Measurements from ENCODE around the gene DNHD1. TPM values are rescaled to one million over a fixed set of nuclear protein-coding genes. Genes with fewer than 3 reads are reported as not detected.

DNHD1 gene
- total RNA-seq, 1 donor from 2014 or later, result 20.0 TPM

DNA sequence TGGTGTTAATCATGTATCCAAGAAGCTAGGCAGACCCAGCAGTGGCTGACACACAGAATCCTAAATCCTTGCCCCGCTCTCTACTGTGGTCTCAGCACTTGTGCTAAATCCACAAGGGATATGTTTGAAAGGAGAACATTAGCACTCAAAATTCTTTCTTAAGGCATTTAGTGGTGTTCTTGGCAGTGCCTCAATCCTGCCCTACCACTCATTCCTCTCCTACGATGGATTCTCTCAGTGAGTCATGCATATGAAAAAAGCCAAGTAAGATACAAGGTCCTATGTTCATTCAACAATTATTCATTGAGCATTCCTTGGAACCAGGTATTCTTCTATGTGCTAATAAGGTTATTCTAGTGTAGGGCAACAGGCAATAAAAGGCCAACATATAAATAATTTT, 75.1 kb downstream of the DNHD1 start:
- H3K27me3 Mint-ChIP-seq (ENCODE audit: insufficient read depth), result no peaks in the 10 kb centered on the region
- H3K4me1 Mint-ChIP-seq (ENCODE audit: low read depth), result peaks cover 4% of the 10 kb centered on the region
- peaks cover 14% of the 10 kb centered on the region for H3K36me3 Mint-ChIP-seq (ENCODE audit: low read depth)
- H3K4me3 Mint-ChIP-seq, result no peak overlapping the region
- intact Hi-C loops (cut with micrococcal nuclease), result no loop called here
- H3K27ac Mint-ChIP-seq, result no peak overlapping the region
- no peaks in the 10 kb centered on the region for H3K9me3 Mint-ChIP-seq
- DNase-seq (ENCODE audit: low spot score), result no peak

DNA sequence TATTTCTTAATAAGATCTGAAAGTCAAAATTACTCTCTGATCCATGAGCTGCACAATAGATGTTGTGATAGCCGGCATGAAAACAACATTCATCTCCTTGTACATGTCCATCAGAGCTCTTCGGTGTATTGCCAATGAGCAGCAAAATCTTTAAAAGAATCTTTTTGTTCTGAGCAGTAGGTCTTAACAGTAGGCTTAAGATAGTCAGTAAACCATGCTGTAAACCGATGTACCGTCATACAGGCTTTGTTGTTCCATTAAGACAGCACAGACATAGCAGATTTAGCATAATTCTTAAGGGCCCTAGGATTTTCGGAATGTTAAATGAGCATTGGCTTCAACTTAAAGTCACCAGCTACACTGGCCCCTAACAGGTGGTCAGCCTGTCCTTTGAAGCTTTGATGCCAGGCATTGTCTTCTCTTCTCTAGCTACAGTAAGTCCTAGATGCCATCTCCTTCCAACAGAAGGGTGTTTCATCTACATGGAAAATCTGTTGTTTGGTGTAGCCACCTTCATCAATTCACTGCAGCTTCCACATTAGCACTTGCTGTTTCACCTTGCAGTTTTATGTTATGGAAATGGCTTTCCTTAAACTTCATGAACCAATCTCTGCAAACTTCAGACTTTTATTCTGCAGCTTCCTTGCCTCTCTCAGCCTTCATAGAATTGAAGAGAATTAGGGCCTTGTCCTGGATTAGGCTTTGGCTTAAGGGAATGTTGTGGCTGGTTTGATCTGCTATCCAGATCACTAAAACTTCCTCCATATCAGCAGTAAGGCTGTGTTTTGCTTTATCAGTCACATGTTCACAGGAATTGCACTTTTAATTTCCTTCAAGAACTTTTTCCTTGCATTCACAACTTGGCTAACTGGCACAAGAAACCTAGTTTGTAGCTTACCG, 78.0 kb downstream of the DNHD1 start:
- DNase-seq (ENCODE audit: low spot score), result no peak
- Mint-ChIP-seq H3K4me3 (no peak overlapping the region), H3K36me3 (ENCODE audit: low read depth) (peaks cover 13% of the 10 kb centered on the region), H3K9me3 (no peaks in the 10 kb centered on the region), H3K27me3 (ENCODE audit: insufficient read depth) (no peaks in the 10 kb centered on the region), H3K27ac (no peak overlapping the region), H3K4me1 (ENCODE audit: low read depth) (peaks cover 4% of the 10 kb centered on the region)
- intact Hi-C loops (cut with micrococcal nuclease), result no loop called here

DNA sequence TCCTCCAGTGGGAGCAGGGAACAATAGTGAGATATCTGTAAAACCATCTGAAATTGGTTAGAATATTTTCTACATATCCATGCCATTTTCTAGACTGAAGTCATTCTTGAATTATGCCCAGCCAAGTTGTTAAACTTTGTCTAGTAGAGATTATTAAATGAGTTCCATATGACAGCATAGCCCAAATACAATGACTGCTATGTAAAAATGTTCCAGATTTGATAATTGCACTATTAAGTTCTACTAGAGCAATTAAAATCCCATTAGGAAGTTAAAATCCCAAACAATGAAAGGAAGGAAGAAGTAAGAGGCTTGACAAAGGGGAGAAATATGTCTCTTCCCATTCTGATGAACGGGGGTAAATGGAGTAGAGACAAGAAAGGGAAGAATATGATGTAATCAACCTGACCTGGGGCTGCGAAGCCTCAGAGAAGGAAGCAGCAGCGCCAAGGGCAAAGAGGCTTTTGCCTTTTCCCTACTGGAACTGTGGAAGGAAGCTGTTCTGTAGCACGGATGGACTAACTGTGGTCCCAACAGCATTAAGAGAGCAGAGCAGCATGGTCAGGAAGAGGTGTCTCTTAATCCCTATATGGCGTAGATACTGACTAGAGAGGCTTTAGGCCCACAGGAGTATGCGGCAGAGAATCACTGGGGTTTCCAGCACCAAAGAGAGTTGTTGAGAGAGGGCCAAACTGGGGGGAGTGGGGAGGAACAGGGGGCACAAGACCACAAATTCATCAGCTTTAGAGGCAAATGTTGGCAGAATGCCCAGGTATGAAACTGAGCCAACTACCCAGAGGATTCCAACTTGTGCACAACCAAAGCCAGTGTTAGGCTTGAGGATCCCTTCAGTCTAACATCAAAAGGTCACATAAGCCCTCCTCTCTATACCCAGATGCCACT, 79.6 kb downstream of the DNHD1 start:
- Mint-ChIP-seq H3K27me3 (ENCODE audit: insufficient read depth) (no peaks in the 10 kb centered on the region), H3K4me1 (ENCODE audit: low read depth) (peaks cover 4% of the 10 kb centered on the region), H3K36me3 (ENCODE audit: low read depth) (peaks cover 15% of the 10 kb centered on the region), H3K27ac (no peak overlapping the region), H3K9me3 (no peaks in the 10 kb centered on the region), H3K4me3 (no peak overlapping the region)
- intact Hi-C loops (cut with micrococcal nuclease), result no loop called here
- no peak for DNase-seq (ENCODE audit: low spot score)

DNA sequence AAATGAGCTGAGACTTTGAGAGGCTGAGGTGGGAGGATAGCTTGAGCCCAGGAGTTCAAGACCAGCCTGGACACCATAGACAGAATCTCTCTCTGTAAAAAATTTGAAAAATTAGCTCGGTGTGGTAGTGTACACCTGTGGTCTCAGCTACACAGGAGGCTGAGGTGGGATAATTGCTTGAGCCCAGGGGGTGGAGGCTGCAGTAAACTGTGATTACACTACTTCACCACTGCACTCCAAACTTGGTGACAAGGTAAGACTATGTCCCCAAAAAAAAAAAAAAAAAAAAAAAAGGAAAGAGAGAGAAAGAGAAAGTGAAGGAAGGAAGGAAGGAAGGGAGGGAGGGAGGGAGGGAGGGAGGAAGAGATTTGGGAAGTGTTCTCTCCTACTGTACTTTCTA, 81.1 kb downstream of the DNHD1 start:
- Mint-ChIP-seq H3K27ac (no peak overlapping the region), H3K9me3 (peaks cover 11% of the 10 kb centered on the region), H3K27me3 (ENCODE audit: insufficient read depth) (no peaks in the 10 kb centered on the region), H3K4me3 (no peak overlapping the region), H3K36me3 (ENCODE audit: low read depth) (peaks cover 23% of the 10 kb centered on the region), H3K4me1 (ENCODE audit: low read depth) (peaks cover 4% of the 10 kb centered on the region)
- intact Hi-C loops (cut with micrococcal nuclease), result no loop called here
- no peak for DNase-seq (ENCODE audit: low spot score)

DNA sequence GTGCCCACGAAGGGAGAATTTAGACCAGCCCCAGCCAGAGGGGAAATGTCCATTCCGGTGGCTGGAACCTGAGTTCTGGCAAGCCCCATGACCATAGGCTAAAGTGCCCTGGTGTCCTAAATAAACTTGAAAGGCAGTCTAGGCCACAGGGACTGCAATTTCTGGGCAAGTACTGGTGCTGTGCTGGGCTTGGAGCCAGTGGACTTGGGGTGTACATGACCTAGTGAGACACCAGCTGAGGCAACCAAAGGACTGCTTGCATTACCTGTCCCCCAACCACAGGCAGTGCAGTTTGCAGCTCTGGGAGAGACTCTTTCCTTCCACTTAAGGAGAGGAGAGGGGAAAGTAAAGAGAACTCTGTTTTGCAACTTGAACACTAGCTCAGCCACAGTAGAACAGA, 82.6 kb downstream of the DNHD1 start:
- H3K27me3 Mint-ChIP-seq (ENCODE audit: insufficient read depth), result no peaks in the 10 kb centered on the region
- peaks cover 27% of the 10 kb centered on the region for H3K9me3 Mint-ChIP-seq
- H3K36me3 Mint-ChIP-seq (ENCODE audit: low read depth), result peaks cover 33% of the 10 kb centered on the region
- H3K4me1 Mint-ChIP-seq (ENCODE audit: low read depth), result peaks cover 4% of the 10 kb centered on the region
- DNase-seq (ENCODE audit: low spot score), result no peak
- H3K4me3 Mint-ChIP-seq, result no peak overlapping the region
- H3K27ac Mint-ChIP-seq, result no peak overlapping the region
- intact Hi-C loops (cut with micrococcal nuclease), result no loop called here

DNA sequence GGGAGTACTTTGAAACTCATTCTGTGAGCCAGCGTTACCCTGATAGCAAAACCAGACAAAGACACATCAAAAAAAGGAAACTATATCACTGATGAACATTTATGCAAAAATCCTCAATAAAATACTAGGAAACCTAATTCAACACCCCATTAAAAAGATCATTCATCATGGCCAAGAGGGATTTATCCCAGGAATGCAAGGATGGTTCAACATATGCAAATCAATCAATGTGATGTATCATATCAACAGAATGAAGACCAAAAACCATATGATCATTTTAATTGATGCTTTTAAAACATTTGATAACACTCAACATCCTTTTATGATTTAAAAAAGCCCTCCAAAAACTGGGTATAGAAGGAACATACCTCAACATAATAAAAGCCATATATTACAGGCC, 86.5 kb downstream of the DNHD1 start:
- intact Hi-C loops (cut with micrococcal nuclease), result no loop called here
- H3K9me3 Mint-ChIP-seq, result peaks cover 30% of the 10 kb centered on the region
- H3K36me3 Mint-ChIP-seq (ENCODE audit: low read depth), result peaks cover 28% of the 10 kb centered on the region
- no peaks in the 10 kb centered on the region for H3K27me3 Mint-ChIP-seq (ENCODE audit: insufficient read depth)
- H3K4me1 Mint-ChIP-seq (ENCODE audit: low read depth), result no peaks in the 10 kb centered on the region
- no peak for DNase-seq (ENCODE audit: low spot score)
- H3K27ac Mint-ChIP-seq, result no peak overlapping the region
- no peak overlapping the region for H3K4me3 Mint-ChIP-seq

DNA sequence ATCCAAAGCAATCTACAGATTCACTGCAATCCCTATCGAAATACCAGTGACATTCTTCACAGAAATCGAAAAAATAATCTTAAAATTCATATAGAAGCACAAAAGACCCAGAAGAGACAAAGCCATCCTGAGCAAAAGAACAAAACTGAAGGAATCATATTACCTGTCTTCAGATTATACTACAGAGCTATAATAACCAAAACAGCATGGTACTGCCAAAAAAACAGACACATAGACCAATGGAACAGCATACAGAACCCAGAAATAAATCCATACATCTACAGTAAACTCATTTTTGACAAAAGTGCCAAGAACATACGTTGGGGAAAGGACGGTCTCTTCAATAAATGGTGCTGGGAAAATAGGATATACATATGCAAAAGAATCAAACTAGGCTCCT, 87.4 kb downstream of the DNHD1 start:
- H3K27ac Mint-ChIP-seq, result no peak overlapping the region
- intact Hi-C loops (cut with micrococcal nuclease), result no loop called here
- no peaks in the 10 kb centered on the region for H3K4me1 Mint-ChIP-seq (ENCODE audit: low read depth)
- H3K36me3 Mint-ChIP-seq (ENCODE audit: low read depth), result peaks cover 28% of the 10 kb centered on the region
- DNase-seq (ENCODE audit: low spot score), result no peak
- H3K9me3 Mint-ChIP-seq, result peaks cover 30% of the 10 kb centered on the region
- H3K27me3 Mint-ChIP-seq (ENCODE audit: insufficient read depth), result no peaks in the 10 kb centered on the region
- H3K4me3 Mint-ChIP-seq, result no peak overlapping the region

DNA sequence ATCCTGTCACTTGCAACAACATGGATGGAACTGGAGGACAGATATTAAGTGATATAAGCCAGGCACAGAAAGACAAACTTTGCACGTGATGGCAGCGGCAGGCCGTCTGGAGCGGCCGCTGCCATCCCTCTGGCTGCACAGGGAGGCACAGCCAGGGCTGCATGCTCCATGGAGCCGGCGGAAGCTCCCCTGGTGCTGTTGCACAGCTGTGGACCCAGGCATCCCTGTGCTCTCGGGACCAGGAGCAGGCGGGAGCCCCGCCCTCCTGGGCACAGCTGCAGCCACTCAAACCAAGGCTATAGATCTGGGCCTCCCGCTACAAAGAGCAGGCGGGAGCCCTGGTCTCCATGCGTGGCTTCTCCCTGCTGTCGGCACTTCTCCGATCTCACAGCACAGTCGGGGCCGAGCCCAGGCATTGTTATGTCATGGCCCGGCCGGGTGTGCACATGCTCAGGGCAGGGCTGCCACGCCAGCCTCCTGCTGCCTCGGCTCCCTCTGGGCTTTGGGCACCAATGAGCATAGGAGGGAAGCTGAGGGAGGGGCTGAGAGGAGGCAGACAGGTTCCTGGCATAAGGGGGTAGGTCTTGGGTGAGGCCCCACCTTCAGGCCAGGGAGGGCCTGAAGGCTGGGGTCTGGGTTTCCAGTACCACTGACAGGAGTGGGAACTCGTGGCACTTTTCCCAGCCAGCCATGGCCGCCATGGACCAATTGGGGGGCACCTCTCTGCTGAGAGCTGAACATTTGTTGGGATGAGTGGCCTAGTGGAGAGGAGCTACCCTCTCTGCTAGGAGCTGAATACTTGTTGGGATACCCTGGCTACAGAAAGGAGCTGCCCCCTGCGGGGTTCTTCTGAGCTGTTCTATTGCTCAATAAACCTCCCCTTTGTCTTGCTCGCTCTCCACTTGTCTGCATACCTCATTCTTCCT, 89.6 kb downstream of the DNHD1 start:
- H3K36me3 Mint-ChIP-seq (ENCODE audit: low read depth), result peaks cover 30% of the 10 kb centered on the region
- peaks cover 30% of the 10 kb centered on the region for H3K9me3 Mint-ChIP-seq

DNA sequence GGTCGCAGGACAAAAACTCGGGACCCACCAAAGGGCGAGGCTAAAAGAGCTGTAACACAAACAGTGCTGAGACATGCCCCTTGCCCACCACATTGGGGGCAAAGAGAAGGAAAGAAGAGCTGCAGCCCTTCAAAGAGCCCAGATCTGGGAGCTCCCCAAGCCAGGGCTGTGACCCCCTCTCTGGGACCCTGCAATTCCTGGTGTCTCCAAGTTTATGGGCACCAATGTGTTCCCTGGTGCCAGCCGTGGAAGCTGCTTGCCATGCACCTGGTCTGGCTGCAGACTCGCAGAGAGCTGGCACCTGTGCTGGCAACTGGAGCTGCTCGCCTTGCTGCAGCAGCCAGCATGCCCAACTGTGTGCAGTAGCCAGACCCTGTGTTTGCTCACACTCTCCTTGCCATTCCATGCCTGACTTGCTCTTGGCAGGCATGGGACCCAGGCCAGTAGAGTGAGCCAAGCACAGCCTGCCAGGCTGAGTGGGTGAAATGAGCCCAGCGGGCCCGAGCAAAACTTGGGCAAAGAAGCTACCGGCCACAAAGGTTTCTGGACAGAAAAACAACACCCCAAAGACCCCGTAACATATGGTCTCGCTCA, 90.4 kb downstream of the DNHD1 start:
- no peak for DNase-seq (ENCODE audit: low spot score)
- H3K27ac Mint-ChIP-seq, result no peak overlapping the region
- no peak overlapping the region for H3K4me3 Mint-ChIP-seq
- no peaks in the 10 kb centered on the region for H3K4me1 Mint-ChIP-seq (ENCODE audit: low read depth)
- peaks cover 25% of the 10 kb centered on the region for H3K9me3 Mint-ChIP-seq
- no peaks in the 10 kb centered on the region for H3K27me3 Mint-ChIP-seq (ENCODE audit: insufficient read depth)
- intact Hi-C loops (cut with micrococcal nuclease), result no loop called here
- H3K36me3 Mint-ChIP-seq (ENCODE audit: low read depth), result peaks cover 28% of the 10 kb centered on the region

More for the DNA sequence above, 89.6 kb downstream of the DNHD1 start:
- no peak overlapping the region for H3K4me3 Mint-ChIP-seq
- H3K27me3 Mint-ChIP-seq (ENCODE audit: insufficient read depth), result no peaks in the 10 kb centered on the region
- no peak for DNase-seq (ENCODE audit: low spot score)
- intact Hi-C loops (cut with micrococcal nuclease), result no loop called here
- H3K4me1 Mint-ChIP-seq (ENCODE audit: low read depth), result no peaks in the 10 kb centered on the region
- H3K27ac Mint-ChIP-seq, result no peak overlapping the region

DNA sequence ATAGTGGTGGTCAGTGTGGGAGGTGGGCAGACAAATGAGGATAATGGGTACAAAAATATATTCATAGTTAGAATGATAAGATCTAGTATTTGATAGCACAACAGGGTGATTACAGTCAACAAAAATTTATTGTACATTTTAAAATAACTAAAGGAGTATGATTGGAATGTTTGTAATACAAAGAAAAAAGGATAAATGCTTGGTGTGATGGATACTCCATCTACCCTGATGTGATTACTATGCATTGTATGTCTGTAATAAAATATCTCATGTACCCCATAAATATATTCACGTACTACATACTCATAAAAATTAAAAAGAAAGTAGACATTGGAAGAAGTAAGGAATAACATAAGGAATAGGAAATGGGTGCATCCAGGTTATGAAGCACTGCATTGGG, 90.9 kb downstream of the DNHD1 start:
- H3K27me3 Mint-ChIP-seq (ENCODE audit: insufficient read depth), result no peaks in the 10 kb centered on the region
- intact Hi-C loops (cut with micrococcal nuclease), result no loop called here
- peaks cover 20% of the 10 kb centered on the region for H3K9me3 Mint-ChIP-seq
- peaks cover 22% of the 10 kb centered on the region for H3K36me3 Mint-ChIP-seq (ENCODE audit: low read depth)
- H3K4me3 Mint-ChIP-seq, result no peak overlapping the region
- H3K4me1 Mint-ChIP-seq (ENCODE audit: low read depth), result no peaks in the 10 kb centered on the region
- no peak for DNase-seq (ENCODE audit: low spot score)
- H3K27ac Mint-ChIP-seq, result no peak overlapping the region

DNA sequence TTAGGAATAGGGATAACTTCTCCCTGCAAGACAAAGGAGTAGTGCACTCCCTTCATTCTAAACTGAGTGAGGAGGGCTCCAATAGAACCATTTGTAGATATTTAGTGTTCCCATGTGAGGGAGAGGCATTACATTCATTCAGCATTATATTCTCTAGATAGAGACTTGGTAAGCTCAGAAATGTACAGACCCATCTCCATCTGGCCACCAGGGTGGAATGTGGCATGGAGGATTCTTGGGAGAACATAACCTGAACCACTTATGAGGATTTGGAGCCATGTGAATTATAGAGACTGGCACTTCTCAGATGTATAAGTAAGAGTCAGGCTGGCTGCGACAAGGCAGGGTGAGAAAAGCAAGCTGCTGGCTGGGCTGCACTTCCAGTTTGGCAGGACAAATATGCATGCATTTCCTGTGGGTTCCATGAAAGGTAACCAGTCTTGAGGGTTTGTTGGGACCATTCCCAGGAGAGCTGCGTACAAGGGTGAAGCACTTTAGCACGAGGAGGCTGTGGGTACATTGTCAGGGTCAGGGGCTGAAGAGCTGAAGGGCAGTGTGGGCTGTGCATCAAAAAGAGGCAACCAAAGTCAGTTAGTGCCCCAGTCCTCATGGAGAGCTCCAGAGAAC, 97.2 kb downstream of the DNHD1 start:
- H3K4me3 Mint-ChIP-seq, result no peak overlapping the region
- H3K4me1 Mint-ChIP-seq (ENCODE audit: low read depth), result peaks cover 19% of the 10 kb centered on the region
- H3K9me3 Mint-ChIP-seq, result no peaks in the 10 kb centered on the region
- no peaks in the 10 kb centered on the region for H3K27me3 Mint-ChIP-seq (ENCODE audit: insufficient read depth)
- intact Hi-C loops (cut with micrococcal nuclease), result no loop called here
- no peak overlapping the region for H3K27ac Mint-ChIP-seq
- peaks cover 48% of the 10 kb centered on the region for H3K36me3 Mint-ChIP-seq (ENCODE audit: low read depth)
- no peak for DNase-seq (ENCODE audit: low spot score)

All from activated T-helper 1 cell treated with anti-CD3 and anti-CD28 coated beads, Interleukin-12 subunit alpha, Interleukin-12 subunit beta, Interleukin-2, Interleukin-4 antibody, amounts not matched to agents 30 ng/mL and 10 ng/mL and 1 ng/mL, durations not matched to agents 14 hours and 24 hours and 36 hours (primary cell).